ENCODE measurements around the gene ACAP3.
A peak's percentile ranks its signal among the peaks of the same experiment; 100 is the strongest.

ACAP3 gene

DNA sequence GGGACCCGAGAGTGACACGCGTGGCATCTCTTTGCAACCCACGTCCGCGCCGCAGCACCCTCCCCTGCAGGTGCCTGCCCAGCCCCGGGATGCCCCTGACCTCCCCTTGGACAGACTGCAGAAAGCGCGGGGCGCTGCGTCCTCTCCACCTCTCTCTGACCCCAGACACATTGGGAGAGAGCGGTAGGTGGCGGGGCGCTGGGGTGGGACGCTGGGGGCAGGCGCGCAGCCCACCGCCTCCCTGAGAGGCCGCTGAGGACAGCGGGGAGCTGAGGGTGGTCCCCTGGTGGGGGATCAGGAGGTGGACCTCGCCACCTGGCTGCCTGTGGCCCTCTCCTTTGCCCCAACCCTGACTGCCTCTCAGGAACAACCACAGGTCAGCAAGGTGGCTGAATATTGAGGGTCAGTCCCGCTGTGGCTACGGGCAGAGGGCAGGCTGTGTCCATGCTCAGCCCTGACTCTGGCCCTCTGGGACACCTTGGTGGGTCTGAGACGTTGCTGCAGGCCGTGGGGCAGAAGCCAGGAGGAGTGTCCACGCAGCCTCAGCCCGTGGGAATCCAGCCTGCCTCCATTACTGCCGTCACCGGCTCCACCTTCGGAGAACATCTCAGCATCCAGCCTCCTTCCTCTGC is 33.3 kb downstream of the ACAP3 start:
- H3K4me3 ChIP-seq (ENCODE audit: low read depth, low read length) = peak overlapping the region; percentile 68
- TF ChIP-seq, protein P1, sequence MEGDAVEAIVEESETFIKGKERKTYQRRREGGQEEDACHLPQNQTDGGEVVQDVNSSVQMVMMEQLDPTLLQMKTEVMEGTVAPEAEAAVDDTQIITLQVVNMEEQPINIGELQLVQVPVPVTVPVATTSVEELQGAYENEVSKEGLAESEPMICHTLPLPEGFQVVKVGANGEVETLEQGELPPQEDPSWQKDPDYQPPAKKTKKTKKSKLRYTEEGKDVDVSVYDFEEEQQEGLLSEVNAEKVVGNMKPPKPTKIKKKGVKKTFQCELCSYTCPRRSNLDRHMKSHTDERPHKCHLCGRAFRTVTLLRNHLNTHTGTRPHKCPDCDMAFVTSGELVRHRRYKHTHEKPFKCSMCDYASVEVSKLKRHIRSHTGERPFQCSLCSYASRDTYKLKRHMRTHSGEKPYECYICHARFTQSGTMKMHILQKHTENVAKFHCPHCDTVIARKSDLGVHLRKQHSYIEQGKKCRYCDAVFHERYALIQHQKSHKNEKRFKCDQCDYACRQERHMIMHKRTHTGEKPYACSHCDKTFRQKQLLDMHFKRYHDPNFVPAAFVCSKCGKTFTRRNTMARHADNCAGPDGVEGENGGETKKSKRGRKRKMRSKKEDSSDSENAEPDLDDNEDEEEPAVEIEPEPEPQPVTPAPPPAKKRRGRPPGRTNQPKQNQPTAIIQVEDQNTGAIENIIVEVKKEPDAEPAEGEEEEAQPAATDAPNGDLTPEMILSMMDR (IDR thresholded peaks at IDR 0.05; ENCODE audit: low read depth, low read length) = no peak

DNA sequence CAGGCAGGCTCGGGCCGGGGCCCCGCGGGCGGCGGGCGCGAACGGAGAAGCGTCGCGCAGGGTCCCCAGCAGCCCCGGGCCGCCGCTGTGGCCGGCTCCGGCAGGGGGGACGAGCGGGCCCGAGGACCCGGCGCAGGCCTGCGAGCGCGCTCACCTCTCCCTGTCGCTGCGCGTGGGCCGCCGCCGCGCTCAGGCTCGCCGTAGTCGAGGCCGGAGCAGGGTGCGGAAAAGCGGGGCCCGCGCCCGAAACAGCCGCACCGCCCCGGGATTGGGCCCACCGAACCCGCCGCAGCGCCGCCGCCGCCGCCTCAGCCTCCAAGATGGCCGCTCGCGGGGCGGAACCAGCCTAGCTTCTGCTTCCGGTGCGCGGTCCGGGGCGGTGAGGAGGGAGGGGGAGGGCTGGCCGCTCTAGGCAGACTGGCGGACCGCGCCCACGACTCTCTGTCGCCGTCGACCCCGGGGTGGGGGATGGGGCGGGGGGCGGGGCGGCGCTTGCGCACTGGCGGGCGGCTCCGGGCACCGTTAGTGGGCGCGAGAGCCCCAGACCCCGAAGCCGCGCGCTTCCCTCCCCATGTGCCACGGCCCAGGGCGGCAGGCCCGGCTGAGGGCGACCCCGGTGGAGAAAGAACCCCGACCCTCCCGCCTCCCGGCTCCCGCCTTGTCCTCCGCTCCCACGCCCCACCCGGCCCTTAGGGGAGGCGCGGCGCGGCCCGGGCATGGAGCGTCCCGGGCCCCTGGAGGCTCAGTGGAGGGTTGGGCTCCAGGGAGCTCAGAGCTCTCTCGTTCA is 34.0 kb downstream of the ACAP3 start, which contains the start of gene UBE2J2:
Gene UBE2J2, minus strand, starts transcription at position 343 of the 787 bp plus-strand sequence. CDS start 5,862 bp downstream, outside the sequence.
- H3K4me3 ChIP-seq (ENCODE audit: low read depth, low read length) = peak within 1 kb of the TSS; percentile 88
- TF ChIP-seq, protein P1 (IDR thresholded peaks at IDR 0.05; ENCODE audit: low read depth, low read length) = no peak

DNA sequence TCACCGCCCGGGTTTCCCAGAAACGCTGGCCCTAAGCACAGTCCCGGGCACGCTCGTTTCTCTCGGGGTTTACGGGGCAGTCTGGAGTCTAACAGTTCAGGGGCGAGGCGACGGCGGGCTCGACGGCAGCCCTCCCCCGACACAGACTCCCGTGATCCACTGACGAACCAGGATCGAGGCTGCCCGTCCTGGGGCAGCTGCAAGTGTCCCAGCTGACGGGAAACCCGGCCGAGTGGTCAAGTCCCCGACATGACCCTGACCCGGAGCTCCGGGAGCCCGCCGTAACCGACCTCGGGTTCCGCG is 34.6 kb downstream of the ACAP3 start:
- TF ChIP-seq, protein P1 (IDR thresholded peaks at IDR 0.05; ENCODE audit: low read depth, low read length) = no peak
- H3K4me3 ChIP-seq (ENCODE audit: low read depth, low read length) = peak overlapping the region; percentile 88

DNA sequence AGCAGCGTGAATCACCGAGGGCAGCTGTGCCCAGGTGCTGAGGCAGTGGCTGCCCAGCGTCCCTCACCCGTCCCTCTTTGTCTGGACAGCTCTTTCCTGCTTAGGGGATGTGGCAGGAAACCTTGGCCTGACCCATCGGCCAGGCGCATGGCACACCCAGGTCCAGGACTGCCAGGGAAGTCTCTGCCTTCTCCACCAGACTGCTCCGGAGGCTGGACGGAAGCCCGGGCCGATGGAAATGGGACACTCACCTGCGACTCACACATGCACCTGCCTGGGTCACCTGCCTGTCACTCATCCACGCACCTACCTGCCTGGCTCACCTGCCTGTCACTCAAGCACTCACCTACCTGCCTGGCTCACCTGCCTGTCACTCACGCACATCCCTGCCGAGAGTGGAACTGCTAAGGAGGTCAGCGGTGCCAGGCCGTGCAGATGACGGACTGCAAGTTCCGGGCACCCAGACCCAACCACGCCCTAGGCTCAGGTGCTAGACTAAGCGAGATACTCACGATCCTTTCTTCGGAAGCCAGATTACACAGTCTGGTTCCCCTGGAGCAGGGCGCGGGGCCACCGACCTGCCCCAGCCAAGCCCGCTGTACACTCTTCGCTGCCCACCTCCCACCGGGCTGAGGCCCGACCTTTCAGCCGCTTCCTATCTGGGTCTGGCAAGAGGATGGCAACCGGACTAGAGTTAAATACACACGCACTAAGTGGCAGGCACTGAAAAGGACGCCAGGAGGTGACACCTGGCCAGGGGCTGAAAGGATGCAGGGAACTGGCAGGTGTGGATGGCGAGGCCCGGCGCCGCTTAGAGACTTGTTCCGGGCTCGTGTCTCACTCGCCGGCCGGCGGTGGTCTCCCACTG is 35.2 kb downstream of the ACAP3 start:
- TF ChIP-seq, protein P1 (IDR thresholded peaks at IDR 0.05; ENCODE audit: low read depth, low read length) = no peak
- H3K4me3 ChIP-seq (ENCODE audit: low read depth, low read length) = peak overlapping the region; percentile 88

DNA sequence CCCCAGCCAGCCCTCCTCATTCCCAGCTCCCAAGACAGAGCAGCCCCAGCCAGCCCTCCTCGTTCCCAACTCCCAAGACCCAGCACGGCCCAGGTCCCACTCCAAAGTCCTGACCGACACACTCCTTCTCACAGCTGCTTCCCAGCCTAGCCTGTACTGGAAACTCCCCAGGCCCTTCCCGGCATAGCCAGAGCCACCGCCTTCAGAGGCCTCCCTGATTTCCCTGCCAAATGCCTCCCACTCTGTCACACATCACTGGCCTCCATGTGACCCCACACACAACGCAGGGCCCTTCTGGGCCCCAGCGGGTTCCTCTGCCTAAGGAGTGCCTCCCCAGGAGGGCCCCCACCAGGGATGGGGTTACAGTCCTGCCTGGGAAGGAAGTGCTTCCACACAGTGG is 36.9 kb downstream of the ACAP3 start:
- H3K4me3 ChIP-seq (ENCODE audit: low read depth, low read length) = peak overlapping the region; percentile 47
- TF ChIP-seq, protein P1 (IDR thresholded peaks at IDR 0.05; ENCODE audit: low read depth, low read length) = no peak

DNA sequence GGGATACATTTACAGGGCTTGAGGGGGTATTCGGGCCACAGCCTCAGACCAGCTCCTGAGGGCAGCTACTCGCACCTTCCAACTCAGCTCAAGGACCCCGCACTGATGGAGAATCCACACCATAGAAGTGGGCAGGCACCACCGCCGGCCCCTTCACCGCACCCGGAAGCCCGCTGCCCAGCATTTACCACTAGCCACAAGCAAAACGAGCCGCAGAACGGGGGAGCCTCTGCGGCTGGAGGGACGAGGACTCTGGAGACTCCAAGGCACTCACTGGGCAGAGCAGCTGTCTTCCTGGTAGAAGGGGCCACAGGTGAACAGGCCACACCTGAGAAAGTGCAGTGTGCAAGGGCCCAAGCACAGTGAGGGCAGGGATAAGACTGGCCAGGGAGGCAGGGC is 39.4 kb downstream of the ACAP3 start:
- H3K4me3 ChIP-seq (ENCODE audit: low read depth, low read length) = no peak overlapping the region
- TF ChIP-seq, protein P1 (IDR thresholded peaks at IDR 0.05; ENCODE audit: low read depth, low read length) = no peak
